Stimulated activated CD8-positive, alpha-beta memory T cell treated with anti-CD3 and anti-CD28 coated beads, Interleukin-2, amount 100 ng/mL, for 1 hour (primary cell): ENCODE data around the gene CCDC71L.
"Not testable (repeated sequence)": the region's sequence is repeated elsewhere in the genome, so short reads cannot be mapped to it uniquely, and the experiment has no call there.

Experiments
- DNase-seq, 2 donors: peaks; one replicate each; pipeline ENCODE4 v3.0.0-alpha.2; 2020; ENCODE audit warnings: low read depth in 2 of 2

The CCDC71L gene

DNA sequence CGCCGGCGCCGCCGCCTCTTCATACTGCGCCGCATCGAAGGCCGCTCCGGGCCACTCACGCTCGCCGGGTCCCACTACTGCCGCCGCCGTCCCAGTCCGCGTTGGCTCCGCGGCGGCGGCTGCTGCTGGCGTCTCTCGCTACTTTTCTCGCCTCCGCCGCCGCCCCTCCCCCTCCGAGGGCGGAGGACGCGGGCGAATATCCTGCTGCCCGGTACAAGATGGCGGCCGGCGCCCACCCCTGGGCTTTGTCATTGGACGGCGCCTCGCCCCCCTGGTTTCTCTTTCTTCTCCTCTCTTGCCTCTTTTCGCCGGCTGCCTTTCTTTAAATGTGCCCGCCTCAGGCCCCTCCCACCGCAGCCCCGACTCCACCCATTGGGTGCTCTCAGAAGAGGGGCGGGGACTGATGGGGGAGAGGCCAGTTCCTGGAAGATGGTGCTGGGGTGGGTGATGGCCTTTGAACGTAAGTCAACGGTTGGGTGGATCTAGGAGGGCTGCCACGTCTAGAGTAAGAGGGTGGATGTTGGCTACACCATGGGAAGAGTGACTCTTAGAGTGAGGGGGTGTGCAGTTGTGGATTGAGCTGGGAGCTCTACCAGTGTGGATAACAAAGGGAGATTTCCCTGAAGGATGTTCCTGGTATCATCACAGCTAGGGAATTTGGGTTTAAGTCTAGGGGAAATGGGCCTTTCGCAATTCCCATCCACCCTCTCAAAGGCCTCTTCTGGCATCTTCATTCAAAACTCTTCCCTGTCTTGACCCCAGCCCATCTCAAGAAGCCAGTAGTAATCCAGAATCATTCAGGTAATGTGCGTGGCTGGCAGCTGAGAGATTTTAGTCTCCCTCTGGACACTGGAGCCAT is at the start of gene CCDC71L:
Gene CCDC71L, minus strand, starts transcription at position 297 of the 859 bp plus-strand sequence. Its CDS starts 262 bp downstream, at position 35.
- peak; percentile 84 to 87 for DNase-seq

DNA sequence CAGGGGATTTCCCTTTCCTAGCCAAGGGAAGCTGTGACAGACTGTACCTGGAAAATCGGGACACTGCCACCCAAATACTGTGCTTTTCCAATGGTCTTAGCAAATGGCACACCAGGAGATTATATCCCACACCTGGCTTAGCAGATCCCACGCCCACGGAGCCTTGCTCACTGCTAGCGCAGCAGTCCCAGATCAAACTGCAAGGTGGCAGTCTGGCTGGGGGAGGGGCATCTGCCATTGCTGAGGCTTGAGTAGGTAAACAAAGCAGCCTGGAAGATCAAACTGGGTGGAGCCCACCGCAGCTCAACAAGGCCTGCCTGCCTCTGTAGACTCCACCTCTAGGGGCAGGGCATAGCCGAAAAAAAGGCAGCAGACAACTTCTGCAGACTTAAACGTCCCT is 48.6 kb upstream of the CCDC71L start:
- not testable (repeated sequence) for DNase-seq

DNA sequence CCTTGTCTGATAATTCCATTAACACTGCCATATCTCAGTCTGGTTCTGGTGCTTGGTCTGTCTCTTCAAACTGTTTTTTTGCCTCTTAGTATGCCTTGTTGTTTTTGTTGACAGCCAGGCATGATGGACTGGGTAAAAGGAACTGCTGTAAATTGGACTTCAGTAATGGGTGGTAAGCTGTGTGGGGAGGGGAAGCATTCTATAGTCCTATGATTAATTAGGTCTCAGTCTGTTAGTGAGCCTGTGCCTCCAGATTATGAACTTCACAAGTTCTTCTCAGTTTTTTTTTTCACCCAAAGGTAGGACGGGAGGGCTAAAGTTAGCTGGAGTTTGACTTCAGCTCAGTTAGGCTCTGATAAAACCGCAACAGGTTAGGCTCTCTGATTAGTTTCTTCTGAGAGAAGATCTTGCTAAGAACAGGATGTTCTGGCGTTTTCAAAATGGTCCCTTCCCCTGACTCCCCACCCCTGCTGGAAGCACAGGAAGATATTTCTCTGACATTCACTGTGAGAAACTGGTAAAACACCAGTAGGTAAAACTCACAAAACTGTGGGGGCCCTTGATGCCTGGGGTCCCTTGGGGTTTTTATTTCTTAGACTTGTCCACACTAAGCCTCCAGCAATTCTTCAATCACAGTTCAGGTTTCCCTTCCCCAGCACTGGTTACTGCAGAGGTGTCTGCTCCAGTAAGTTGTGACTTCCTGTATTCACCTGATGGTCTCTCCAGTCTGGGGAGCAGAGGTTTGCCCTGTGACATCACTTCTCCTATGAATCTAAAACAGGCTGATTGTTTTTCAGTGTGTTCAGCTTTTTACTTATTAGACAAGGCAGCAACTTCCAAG is 43.3 kb upstream of the CCDC71L start:
- no peak for DNase-seq

DNA sequence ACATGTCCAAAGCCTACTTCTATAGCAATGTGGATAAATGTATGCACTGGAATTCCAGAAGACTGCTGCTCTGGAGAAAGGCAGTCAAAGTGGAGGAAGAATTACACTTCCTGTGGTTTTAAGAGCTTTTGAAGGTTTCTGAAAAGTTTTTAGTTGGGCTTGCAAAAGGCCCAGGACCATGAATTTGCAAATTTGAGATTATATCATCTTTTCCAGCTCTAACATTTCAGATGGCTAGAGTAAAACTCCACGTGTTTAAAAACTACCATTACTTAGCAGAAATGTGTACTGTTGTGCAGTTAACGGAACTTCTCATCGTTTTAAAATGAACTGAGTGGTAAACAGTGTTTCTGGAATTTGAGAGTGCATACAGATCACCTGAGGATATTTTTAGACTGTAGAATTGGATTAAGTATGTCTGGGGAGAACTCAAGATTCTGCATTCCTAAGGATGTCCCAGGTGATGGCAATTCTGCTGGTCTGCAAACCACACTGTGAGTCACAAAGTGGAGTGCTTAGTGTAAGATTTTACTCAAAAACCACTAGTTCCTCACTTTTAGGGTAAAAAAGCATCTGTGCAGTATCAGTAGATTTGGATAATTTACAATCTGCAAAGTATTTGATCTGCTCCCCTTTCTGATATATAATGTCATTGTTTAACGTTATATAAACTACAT is 32.9 kb upstream of the CCDC71L start:
- no peak for DNase-seq

DNA sequence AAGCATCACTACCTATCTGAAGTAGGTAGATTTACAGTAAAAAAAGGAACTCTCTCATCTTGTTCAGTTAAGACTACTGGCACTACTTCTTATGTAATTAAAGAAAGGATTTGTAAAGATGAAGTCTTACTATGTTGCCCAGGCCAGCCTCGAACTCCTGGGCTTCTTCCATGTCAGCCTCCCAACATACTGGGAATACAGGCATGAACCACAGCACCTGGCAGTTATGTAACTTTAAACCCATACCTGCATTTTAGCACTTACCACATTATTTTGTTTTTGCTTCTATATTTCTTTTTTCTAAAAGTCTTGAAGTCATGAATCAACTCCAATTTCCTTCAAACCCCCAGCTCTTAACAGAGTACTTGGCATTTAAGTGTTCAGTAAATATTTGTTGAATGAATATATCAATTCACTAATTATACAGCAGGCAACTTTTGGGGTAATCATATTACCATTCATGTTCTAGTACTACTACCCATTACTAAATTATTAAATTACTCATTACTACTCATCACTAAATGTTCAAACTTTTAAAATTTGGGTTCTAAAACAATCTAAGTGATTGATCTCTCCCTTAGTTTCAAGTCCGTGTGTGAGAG is 31.6 kb upstream of the CCDC71L start:
- no peak for DNase-seq

DNA sequence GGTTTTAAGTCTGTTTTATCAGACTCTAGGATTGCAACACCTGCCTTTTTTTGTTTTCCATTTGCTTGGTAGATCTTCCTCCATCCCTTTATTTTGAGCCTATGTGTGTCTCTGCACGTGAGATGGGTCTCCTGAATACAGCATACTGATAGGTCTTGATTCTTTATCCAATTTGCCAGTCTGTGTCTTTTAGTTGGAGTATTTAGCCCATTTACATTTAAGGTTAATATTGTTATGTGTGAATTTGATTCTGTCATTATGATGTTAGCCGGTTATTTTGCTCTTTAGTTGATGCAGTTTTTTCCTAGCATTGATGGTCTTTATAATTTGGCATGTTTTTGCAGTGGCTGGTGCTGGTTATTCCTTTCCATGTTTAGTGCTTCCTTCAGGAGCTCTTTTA is 27.2 kb upstream of the CCDC71L start:
- not testable (repeated sequence) for DNase-seq

DNA sequence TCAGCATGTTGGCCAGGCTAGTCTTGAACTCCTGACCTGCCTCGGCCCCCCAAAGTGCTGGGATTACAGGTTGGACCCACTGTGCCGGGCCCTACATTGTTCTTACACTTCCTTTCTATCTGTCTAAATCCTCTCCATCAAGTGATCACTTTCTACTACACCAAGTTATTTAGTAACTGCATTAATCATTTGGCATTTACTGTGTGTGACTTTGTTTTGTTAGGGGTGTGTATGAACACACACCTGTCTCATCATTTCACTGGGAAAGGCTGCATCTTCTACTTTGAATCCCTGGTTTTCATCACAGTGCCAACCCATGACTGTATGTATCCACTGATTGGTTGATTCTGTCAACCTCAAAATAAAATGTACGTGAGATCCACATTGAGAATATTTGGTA is 23.0 kb upstream of the CCDC71L start:
- no peak for DNase-seq

DNA sequence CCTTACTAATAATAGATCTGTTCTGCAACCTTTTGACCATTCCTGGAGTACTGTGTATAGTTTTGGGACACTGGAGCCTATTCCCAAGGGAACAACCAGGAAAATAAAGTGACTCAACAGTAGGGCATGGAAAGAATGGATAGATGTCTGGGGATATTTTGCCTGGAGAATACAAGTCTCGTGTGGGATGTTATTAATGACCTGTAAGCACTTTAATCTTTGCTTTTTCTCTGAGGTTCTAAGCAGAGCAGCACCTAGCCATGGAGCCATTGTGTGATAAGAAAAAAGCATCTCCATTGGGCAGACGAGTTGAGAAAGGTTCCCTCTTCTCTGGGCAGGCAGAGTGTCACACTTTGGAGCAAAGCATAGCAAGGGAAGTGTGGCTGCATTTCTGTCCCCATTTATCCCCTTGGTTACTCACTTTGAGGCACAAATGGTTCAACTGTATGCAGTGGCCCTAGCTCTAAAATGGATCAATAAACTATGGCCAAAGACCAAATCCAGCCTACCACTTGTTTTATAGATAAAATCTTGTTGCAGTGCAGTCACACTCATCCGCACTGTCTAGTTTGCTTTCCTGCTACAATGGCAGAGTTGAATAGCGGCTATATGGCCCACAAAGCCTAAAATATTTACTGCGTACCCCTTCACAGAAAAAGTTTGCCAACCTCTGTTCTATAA is 21.0 kb upstream of the CCDC71L start:
- DNase-seq = no peak

DNA sequence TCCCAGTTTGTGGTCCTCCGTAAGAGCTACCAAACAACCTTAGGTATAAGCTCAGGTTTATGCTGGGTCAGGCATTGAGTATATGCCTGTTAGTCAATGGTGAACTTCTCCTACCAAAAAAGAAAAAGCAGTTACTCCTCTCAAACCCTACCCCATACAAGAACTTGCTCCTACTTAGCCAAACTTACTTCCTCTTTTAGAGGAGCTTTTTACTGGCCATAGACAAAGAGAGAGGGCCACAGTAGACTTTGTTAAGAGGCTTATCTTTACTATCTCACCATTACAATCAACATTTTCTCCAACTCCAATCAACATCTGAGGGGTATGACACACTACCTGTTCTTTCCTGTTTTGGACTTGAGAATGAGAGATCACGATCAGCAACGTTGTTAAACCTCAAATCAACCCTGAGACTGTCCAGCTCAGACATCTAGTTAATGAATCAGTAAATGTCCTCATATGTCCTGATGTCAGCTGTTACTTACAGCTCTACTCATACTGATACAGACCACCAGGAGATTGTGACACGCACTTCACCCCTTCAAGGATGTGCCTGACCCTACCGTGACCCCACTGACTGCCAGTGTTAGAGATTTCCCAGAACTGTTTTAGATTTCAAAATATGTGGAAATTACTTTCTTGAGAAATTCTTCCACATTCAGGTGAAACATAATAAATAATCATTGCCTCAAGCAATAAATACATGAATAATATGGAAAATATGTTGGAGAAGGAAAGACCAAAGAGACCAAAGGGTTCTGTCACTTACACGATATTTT is 18.4 kb upstream of the CCDC71L start:
- DNase-seq = no peak

DNA sequence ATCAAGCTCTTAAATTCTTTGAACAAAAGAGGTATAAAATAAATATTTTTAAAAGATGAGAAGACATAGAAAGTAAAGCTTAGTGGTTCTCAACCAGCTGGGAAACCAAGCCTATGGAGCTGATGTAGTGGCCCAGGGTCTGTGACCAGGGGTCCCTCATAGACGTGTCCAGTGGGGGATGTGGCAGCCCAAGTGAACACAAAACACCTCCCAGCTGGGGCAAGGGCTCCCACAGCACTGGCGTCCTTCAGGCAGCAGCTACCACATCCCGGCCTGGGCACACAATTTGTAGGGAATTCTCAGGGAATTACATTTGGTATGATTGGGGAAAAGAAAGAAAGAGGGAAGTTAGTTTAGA is 17.8 kb upstream of the CCDC71L start:
- no peak for DNase-seq

DNA sequence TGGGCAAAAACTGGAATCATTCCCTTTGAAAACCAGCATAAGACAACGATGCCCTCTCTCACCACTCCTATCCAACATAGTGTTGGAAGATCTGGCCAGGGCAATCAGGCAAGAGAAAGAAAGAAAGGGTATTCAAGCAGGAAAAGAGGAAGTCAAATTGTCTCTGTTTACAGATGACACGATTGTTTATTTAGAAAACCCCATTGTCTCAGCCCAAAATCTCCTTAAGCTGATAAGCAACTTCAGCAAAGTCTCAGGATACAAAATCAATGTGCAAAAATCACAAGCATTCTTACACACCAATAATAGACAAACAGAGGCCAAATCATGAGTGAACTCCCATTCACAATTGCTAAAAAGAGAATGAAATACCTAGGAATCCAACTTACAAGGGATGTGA is 15.5 kb upstream of the CCDC71L start:
- not testable (repeated sequence) for DNase-seq

DNA sequence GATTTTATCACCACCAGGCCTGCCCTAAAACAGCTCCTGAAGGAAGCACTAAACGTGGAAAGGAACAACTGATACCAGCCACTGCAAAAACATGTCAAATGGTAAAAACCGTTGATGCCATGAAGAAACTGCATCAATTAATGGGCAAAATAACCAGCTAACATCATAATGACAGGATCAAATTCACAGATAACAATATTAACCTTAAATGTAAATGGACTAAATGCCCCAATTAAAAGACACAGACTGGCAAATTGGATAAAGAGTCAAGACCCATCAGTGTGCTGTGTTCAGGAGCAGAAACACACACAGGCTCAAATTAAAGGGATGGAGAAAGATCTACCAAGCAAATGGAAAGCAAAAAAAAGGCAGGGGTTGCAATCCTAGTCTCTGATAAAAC is 12.7 kb upstream of the CCDC71L start:
- not testable (repeated sequence) for DNase-seq

DNA sequence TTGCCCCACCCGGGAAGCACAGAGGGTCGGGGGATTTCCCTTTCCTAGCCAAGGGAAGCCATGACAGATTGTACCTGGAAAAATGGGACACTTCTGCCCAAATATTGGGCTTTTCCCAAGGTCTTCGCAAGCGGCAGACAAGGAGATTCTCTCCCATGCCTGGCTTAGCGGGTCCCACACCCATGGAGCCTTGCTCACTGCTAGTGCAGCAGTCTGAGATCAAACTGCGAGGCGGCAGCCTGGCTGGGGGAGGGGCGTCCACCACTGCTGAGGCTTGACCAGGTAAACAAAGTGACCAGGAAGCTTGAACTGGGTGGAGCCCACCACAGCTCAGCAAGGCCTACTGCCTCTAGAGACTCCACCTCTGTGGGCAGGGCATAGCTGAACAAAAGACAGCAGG is 11.0 kb upstream of the CCDC71L start:
- not testable (repeated sequence) for DNase-seq

DNA sequence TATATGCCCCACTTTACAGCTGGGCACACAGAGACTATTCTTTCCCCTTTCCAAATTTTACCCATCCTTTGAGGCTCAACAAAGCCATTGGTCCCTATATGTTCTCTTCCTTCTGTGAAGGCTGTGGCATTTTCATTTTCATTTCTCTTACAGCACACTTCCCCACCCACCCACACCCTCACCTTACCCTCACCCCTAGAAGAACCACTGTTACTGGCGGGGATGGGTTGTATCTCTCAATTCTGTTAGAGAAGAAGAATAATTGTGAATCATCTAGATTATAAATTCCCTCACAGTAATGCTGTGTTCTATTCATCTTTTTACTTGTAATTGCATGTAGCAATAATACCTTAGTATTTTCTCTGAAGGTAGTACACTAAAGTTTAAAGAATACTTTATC is 10.2 kb upstream of the CCDC71L start:
- no peak for DNase-seq

DNA sequence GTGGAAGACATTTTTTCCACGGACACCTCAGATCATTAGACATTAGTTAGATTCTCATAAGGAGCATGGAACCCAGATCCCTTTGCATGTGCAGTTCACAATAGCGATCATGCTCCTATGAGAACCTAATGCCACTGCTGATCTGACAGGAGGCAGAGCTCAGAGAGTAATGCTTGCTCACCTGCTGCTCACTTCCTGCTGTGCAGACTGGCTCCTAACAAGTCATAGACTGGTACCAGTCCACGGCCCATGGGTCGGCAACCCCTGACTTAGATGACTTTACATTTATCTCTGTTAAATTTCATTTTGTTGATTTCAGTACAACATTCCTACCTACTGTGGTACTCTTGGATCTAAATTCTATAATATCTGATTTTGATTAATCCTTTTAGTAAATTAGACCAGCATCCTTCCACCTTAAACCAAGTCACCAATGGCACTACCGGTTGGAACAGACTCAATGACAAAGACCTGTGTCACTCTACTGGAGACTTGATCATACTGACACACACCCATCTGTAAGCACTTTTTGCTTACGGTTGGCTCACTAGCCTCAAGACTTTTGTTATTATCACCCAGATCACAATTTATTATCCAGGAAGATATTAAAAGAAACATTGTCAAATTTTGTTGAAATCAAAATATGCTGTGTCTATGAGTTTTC is 8.0 kb upstream of the CCDC71L start:
- no peak for DNase-seq

DNA sequence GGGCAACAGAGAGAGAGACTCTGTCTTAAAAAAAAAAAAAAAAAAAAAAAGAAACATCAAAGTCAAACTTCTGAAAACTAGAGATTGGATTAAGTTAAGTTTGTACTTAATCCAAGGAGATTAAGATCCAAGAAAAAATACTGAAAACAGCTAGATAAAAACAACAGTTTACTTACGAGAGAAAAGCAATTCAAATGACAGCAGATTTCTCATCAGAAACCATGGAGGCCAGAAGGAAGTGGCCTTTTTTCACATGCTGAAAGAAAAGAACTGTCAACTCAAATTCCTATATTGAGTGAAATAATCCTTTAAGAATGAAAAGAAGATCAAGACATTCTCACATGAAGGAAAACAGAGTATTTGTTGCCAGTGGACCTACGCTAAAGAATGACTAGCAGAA is 5.4 kb upstream of the CCDC71L start:
- DNase-seq = no peak

DNA sequence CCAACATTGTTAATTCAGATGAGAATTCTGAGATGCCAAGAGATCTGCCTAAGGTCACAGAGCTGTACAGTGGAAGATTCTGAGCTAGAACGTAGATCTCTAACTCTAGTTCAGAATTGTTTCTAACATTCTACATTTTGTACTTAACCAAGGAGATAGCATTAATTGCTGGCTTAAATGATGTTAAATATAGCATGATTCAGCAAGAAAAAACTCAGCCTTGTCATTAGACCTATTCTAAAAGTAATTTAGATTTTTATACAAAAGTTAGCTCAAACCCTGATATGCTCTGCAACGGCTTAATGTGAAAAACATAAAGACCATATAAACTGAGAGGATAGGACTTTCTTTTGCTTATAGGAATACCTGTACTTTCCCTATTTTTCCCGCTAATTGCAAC is 3.4 kb upstream of the CCDC71L start:
- no peak for DNase-seq

DNA sequence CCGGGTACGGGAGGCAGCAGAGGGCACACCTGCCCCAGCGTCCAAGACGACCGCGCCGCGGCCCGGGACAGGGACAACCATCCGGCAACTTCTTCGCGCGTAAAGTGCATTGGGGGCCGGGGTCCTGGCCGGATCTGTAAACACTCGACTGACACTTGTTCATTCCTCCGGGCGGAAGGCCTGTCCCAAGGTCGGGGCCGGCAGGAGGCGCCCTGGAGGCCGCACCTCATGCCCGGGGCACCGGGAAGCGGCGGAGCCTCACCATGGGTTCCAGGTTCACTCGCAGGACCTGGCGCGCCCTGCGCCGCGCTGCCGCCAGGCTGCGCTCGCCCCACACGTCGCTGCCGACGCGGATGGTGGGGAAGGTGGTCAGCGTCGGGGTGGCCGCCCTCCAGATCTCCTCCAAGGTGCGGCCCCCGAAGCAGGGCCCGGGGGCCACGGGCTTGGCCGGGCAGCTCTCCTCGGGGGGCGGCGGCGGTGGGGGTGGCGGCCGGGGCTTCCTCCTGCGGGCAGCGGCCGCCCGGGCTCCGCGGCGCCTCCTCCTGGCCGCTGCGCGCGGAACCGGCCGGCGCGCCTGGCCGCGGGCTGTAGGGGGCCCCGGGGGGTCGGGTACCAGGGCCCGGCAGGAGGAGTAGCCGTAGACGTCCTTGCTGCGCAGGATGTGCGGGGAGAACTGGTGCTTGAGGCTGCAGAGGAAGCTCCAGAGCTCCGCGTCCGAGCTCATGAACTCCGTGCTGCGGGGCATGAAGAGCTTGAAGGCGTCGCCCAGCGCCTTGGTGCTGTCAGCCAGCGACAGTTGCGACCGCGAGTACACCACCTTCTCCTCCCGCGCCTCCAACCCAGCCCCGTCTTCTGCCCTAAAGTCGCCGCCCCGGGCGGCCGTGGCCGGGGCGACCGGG is 746 bp downstream of the CCDC71L start:
- DNase-seq = peak; percentile 45 to 69
